SK-N-MC (cell line): ENCODE results near the gene GRIFIN.

Experiments
- DNase-seq: peaks from one replicate; pipeline ENCODE4 v3.0.0-alpha.2; 2011; ENCODE audit warnings: low read depth, low spot score
- H3K27ac ChIP-seq: fragments of 200-600 bp; sonication (generic); 2 replicates; pipeline ENCODE4 v1.5.1; 2016; ENCODE audit warnings: mixed run types
- H3K36me3 ChIP-seq: fragments of 200-600 bp; sonication (generic); 2 replicates; pipeline ENCODE4 v1.6.1; 2017; ENCODE audit warnings: antibody characterized with exemption, low read length, mixed read lengths; ENCODE audit not compliant: insufficient read depth
- H3K4me3 ChIP-seq: fragments of 200-600 bp; sonication (generic); 2 replicates; pipeline ENCODE4 v1.5.1; 2016
- H3K9ac ChIP-seq: fragments of 200-600 bp; sonication (generic); 2 replicates; pipeline ENCODE4 v1.8.0; 2017; ENCODE audit warnings: mixed run types, mixed read lengths; ENCODE audit not compliant: insufficient read length
- H3K9me3 ChIP-seq: fragments of 200-600 bp; sonication (generic); 2 replicates; pipeline ENCODE4 v1.6.1; 2017; ENCODE audit warnings: low read depth, mild to moderate bottlenecking, antibody characterized with exemption, low read length, moderate library complexity, mixed read lengths
- EZH2 ChIP-seq: fragments of 200-600 bp; sonication (generic); IDR thresholded peaks from one replicate; pipeline ENCODE4 v1.6.1; 2017; ENCODE audit warnings: antibody characterized with exemption
- FOXP2 ChIP-seq: optimal IDR thresholded peaks from 2 replicates; pipeline ENCODE3; 2011; ENCODE audit warnings: mild to moderate bottlenecking, moderate library complexity; ENCODE audit not compliant: insufficient read depth; ENCODE audit errors: extremely low read length, control extremely low read depth
- POLR2AphosphoS5 ChIP-seq: IDR thresholded peaks from 2 replicates; pipeline ENCODE4 v1.6.1; 2012; ENCODE audit warnings: mild to moderate bottlenecking, low read depth, low read length, borderline replicate concordance

The GRIFIN gene

GRCh38 chr7:2476298-2476697 is at the start of gene GRIFIN:
GRIFIN (minus strand) TSS chr7:2476398; CDS start chr7:2476383, 15 bp downstream.
- Histone ChIP-seq H3K4me3 (no peak within 1 kb of the TSS), H3K27ac (no peak within 1 kb of the TSS), H3K9ac (no peak within 1 kb of the TSS), H3K36me3 (no peaks in the 10 kb centered on the region), H3K9me3 (no peaks in the 10 kb centered on the region)
- no peak for TF ChIP-seq POLR2AphosphoS5
- TF ChIP-seq FOXP2: no peak
- TF ChIP-seq EZH2: no peak
- DNase-seq: no peak

DNA sequence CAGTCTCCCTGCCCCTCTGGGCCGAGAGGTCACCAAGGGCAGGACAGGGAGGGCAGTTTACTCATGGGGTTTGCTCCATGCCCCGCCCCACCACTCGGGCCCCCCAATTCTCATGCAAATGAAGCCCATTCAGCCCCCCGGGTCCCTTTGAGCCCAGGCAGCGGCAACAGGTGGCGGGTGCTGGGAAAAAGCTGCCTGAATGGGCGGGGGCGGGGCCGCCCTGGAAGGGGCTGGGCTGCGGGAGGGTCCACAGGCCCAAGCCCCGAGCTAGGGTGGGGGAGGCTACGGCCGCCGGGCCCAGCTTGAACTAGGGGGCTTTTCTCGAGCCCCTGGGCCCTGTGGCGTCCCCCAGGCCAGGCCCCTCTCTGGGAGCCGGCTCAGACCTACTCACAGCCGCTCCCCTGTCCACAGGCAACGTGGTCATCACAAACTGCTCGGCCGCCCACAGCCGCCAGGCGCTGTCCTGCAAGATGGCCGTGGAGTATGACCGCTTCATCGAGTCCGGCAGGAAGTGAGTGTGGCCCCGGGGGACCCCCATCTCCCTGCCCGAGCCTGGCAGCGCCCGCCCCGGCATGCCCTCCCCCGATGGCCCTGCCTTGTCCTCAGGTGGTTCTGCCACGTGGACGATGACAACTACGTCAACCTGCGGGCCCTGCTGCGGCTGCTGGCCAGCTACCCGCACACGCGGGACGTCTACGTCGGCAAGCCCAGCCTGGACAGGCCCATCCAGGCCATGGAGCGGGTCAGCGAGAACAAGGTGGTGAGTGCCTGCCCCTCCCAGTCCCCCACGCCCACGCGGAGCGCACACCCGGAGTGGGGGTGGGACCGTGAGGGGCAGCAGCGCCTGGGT is 48.8 kb upstream of the GRIFIN start:
- no peaks in the 10 kb centered on the region for H3K36me3 ChIP-seq
- TF ChIP-seq FOXP2 (no peak), EZH2 (no peak), POLR2AphosphoS5 (no peak)
- H3K9me3 ChIP-seq: no peaks in the 10 kb centered on the region
- no peak overlapping the region for H3K27ac ChIP-seq
- no peak for DNase-seq
- H3K9ac ChIP-seq: no peak overlapping the region
- H3K4me3 ChIP-seq: no peak overlapping the region

DNA sequence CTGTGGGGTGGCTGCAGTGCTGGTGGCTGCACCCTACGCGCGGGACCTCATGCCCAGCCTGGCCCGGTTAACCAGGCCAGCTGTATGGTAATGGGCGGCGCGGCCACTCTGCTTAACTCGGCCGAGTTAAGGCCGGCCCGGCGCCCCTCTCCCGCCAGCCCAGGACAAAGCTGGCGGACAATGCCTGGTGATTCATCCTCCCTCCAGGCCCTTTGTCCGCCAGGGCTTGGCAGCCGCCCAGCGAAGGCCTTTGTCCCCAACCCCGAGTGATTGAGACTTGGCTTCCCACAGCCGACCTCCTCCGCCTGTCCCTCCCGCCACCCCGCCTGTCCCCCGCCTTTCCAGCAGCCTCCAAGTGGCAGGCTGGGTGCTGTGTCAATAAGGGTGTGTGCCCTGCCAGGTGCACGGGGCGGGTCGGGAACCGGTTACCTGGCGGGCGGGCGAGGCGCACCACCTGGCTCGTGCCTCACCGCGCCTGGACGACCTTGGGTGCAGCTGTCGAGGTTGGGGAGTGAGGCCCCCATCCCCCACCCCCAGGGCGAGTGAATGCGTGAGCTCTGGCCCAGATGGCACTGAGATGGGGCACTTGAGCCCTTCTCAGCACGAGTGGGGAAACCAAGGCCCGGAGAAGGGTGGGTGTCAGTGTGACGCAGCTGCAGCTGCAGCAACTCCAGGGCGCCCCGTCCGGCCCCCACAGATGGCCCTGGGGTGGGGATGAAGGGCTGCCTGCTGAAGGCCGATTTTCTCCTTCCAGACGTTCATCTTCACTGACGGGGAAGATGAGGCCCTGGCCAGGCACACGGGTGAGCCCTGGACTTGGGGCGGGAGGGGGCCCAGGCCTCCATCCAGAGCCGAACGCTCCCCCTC is 48.0 kb upstream of the GRIFIN start:
- Histone ChIP-seq H3K4me3 (no peak overlapping the region), H3K36me3 (no peaks in the 10 kb centered on the region), H3K9ac (no peak overlapping the region), H3K27ac (no peak overlapping the region), H3K9me3 (no peaks in the 10 kb centered on the region)
- DNase-seq: no peak
- no peak for TF ChIP-seq POLR2AphosphoS5

DNA sequence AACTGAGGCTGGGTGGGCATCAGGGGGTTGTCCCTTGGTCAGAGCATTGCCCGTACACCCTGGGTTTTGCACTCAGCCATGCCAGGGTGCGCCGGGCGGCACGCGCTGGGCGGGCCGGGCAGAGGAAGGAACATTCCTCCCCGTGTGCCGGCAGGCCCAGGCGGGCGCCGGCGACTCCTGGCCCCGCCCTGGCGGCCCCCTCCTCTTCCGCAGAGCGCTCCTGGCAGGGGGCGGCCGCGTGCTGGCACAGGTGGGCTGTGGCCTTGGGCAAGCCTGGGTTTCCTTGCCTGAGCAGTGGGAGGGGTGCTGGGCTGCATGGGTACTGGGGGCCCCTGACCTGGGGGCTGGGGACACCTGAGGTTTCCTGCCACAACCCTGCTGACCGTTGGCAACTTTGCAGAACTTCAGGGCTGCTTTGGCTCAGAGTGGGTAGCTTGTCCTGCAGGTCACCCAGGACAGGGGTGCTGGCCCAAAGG is 47.3 kb upstream of the GRIFIN start:
- no peak for DNase-seq
- no peak overlapping the region for H3K4me3 ChIP-seq
- H3K27ac ChIP-seq: no peak overlapping the region
- TF ChIP-seq FOXP2 (no peak), EZH2 (no peak), POLR2AphosphoS5 (no peak)
- H3K36me3 ChIP-seq: no peaks in the 10 kb centered on the region
- no peak overlapping the region for H3K9ac ChIP-seq
- H3K9me3 ChIP-seq: no peaks in the 10 kb centered on the region

DNA sequence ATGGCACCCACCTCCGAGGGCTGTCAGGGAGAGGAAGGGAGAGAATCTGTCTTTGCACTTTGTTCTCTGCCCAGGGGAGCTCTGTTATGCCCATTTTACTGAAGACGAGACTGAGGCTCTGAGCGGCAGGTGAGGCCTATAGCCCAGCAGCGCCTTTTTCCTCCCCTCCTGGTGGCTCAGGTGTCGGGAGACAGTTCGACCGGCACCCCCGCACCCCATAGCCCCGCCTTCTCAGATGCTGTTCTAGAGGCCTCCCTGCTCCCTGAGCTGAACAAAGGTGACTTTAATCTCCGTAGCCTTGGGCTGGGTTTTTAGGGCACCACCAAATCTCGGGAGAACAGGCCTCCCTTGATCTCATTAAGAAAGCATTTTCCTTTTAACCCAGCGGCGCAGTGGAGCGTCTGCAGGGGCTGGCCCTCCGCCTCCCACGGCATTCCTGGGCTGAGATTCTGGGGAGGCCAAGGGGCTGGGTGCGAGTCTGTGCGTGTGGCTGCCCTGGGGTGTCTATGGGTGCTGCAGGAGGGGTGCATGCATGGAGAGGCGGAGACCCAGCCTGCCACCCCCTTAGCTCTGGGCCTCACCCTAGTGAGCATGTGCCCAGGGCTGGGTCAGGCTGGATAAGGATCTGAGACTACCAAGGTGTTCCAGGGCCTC is 46.7 kb upstream of the GRIFIN start:
- no peak for DNase-seq
- no peaks in the 10 kb centered on the region for H3K9me3 ChIP-seq
- H3K9ac ChIP-seq: no peak overlapping the region
- no peaks in the 10 kb centered on the region for H3K36me3 ChIP-seq
- TF ChIP-seq POLR2AphosphoS5 (no peak), EZH2 (no peak), FOXP2 (no peak)
- H3K4me3 ChIP-seq: no peak overlapping the region
- no peak overlapping the region for H3K27ac ChIP-seq

GRCh38 chr7:2521952-2522591 is 45.9 kb upstream of the GRIFIN start:
- no peaks in the 10 kb centered on the region for H3K36me3 ChIP-seq
- no peak overlapping the region for H3K27ac ChIP-seq
- H3K9me3 ChIP-seq: no peaks in the 10 kb centered on the region
- TF ChIP-seq EZH2: no peak
- TF ChIP-seq FOXP2: no peak
- TF ChIP-seq POLR2AphosphoS5: no peak
- H3K4me3 ChIP-seq: no peak overlapping the region
- H3K9ac ChIP-seq: no peak overlapping the region
- DNase-seq: no peak

DNA sequence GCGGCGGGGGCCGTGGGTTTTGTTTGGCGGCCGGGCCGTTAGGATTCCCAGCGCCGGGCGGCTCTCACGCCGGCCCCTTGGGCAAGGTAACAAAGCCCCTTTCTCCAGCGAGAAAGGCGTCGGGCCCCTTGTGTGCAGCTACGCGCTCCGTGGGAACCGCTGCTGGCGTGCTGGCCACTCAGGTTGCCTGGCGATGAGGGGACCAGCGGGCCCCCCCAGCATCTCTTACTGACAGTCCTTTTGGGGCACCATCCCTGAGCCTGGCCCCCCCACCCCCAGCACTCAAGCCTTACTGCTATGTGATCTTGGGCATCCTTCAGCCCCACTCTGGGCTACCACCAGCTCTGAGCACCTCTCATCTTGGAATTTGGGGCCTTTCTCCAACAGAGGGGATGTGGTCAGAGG is 45.1 kb upstream of the GRIFIN start:
- Histone ChIP-seq H3K36me3 (no peaks in the 10 kb centered on the region), H3K4me3 (no peak overlapping the region), H3K9me3 (no peaks in the 10 kb centered on the region), H3K9ac (no peak overlapping the region), H3K27ac (no peak overlapping the region)
- no peak for TF ChIP-seq POLR2AphosphoS5
- no peak for TF ChIP-seq FOXP2
- TF ChIP-seq EZH2: no peak
- no peak for DNase-seq
